SK-N-SH treated with all-trans-retinoic acid at 6 μM for 48 hours (cell line): ENCODE measurements around the gene ATOH8.

Experiments
- ATAC-seq: fragments of 200-7000 bp; cut with Tn5 transposase; 3 replicates; pipeline ENCODE4 v1.9.1; 2020; ENCODE audit warnings: mild to moderate bottlenecking, moderate library complexity
- ARNTL ChIP-seq: fragments of 450-650 bp; formaldehyde crosslinking; IDR thresholded peaks from 2 replicates; pipeline ENCODE4 v1.5.0; 2020; ENCODE audit warnings: low read depth, mild to moderate bottlenecking, moderate library complexity, borderline replicate concordance
- CSDC2 ChIP-seq: fragments of 250-450 bp; sonication (Bioruptor Pico); IDR thresholded peaks from 2 replicates; pipeline ENCODE4 v1.5.0; 2020; ENCODE audit warnings: mild to moderate bottlenecking, moderate library complexity
- ESRRG ChIP-seq: fragments of 250-450 bp; sonication (Bioruptor Pico); IDR thresholded peaks from 2 replicates; pipeline ENCODE4 v1.6.1; 2021; ENCODE audit warnings: mild to moderate bottlenecking
- GLIS3 ChIP-seq: fragments of 250-450 bp; sonication (Bioruptor Pico); IDR thresholded peaks from 2 replicates; pipeline ENCODE4 v1.5.0; 2020; ENCODE audit warnings: mild to moderate bottlenecking, moderate library complexity
- OSR1 ChIP-seq: fragments of 250-450 bp; sonication (Bioruptor Pico); IDR thresholded peaks from 2 replicates; pipeline ENCODE4 v1.8.0; 2022; ENCODE audit warnings: moderate library complexity, mild to moderate bottlenecking, inconsistent platforms
- PPARA ChIP-seq: fragments of 250-450 bp; sonication (Bioruptor Pico); IDR thresholded peaks from 2 replicates; pipeline ENCODE4 v1.5.0; 2020; ENCODE audit warnings: mild to moderate bottlenecking, borderline replicate concordance
- SNAI2 ChIP-seq: fragments of 250-450 bp; sonication (Bioruptor Pico); IDR thresholded peaks from 2 replicates; pipeline ENCODE4 v1.5.0; 2020; ENCODE audit warnings: mild to moderate bottlenecking, moderate library complexity
- TCF4 ChIP-seq: fragments of 250-450 bp; sonication (Bioruptor Pico); IDR thresholded peaks from 2 replicates; pipeline ENCODE4 v1.8.0; 2021; ENCODE audit warnings: mild to moderate bottlenecking, moderate library complexity, borderline replicate concordance
- ZC3H10 ChIP-seq: fragments of 250-450 bp; sonication (Bioruptor Pico); IDR thresholded peaks from 2 replicates; pipeline ENCODE4 v1.5.1; 2021; ENCODE audit warnings: mild to moderate bottlenecking, moderate library complexity
- ZFP3 ChIP-seq: fragments of 250-450 bp; sonication (Bioruptor Pico); IDR thresholded peaks from 2 replicates; pipeline ENCODE4 v1.5.0; 2020; ENCODE audit warnings: mild to moderate bottlenecking, moderate library complexity
- ZFP30 ChIP-seq: fragments of 450-650 bp; formaldehyde crosslinking; IDR thresholded peaks from 2 replicates; pipeline ENCODE4 v1.5.0; 2022; ENCODE audit warnings: mild to moderate bottlenecking, moderate library complexity
- ZNF8 ChIP-seq: fragments of 450-650 bp; formaldehyde crosslinking; IDR thresholded peaks from 2 replicates; pipeline ENCODE4 v1.5.0; 2020; ENCODE audit warnings: mild to moderate bottlenecking, moderate library complexity
- TF ChIP-seq, protein P1 (sequence below): fragments of 250-450 bp; sonication (Bioruptor Pico); IDR thresholded peaks from 2 replicates; pipeline ENCODE4 v1.5.1; 2021; ENCODE audit warnings: mild to moderate bottlenecking, moderate library complexity
- TF ChIP-seq, protein P2 (sequence below): fragments of 250-450 bp; sonication (Bioruptor Pico); IDR thresholded peaks from 2 replicates; pipeline ENCODE4 v1.5.0; 2020; ENCODE audit warnings: mild to moderate bottlenecking, moderate library complexity
- TF ChIP-seq, protein P3 (sequence below): fragments of 250-450 bp; sonication (Bioruptor Pico); IDR thresholded peaks from 2 replicates; pipeline ENCODE4 v1.5.1; 2020; ENCODE audit warnings: low read depth, mild to moderate bottlenecking, moderate library complexity
- TF ChIP-seq, protein P4 (sequence below): fragments of 250-450 bp; sonication (Bioruptor Pico); IDR thresholded peaks from 2 replicates; pipeline ENCODE4 v1.8.0; 2021; ENCODE audit warnings: low read depth, mild to moderate bottlenecking, moderate library complexity, borderline replicate concordance
- TF ChIP-seq, protein P5 (sequence below): fragments of 250-450 bp; sonication (Bioruptor Pico); IDR thresholded peaks from 2 replicates; pipeline ENCODE4 v1.8.0; 2020; ENCODE audit warnings: mild to moderate bottlenecking, moderate library complexity, borderline replicate concordance

The ATOH8 gene

DNA sequence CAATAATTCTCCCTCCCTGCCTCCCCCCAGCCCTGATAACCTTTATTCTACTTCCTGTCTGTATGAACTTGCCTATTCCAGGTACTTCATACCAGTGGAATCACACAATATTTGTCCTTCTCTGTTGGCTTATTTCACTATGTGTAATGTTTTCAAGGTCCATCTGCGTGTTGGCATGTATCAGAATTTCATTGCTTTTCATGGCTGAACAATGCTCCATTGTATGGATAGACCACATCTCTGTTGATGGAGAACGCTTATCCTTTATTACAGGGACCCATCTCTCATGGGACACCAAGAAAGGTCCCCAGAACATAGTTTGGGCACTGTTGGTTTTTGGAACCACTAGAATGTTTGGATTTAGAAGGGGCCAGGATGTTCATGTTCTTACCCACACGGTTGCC is 40.2 kb downstream of the ATOH8 start:
- ATAC-seq: no peak
- TF ChIP-seq ZFP3 (CRISPR knock-in tag) (no peak), SNAI2 (CRISPR knock-in tag) (no peak), ESRRG (CRISPR knock-in tag) (no peak), ZFP30 (CRISPR knock-in tag) (no peak), OSR1 (CRISPR knock-in tag) (no peak), ARNTL (CRISPR knock-in tag) (no peak), CSDC2 (CRISPR knock-in tag) (no peak), GLIS3 (CRISPR knock-in tag) (no peak), ZC3H10 (CRISPR knock-in tag) (no peak)
- TF ChIP-seq, protein P1, sequence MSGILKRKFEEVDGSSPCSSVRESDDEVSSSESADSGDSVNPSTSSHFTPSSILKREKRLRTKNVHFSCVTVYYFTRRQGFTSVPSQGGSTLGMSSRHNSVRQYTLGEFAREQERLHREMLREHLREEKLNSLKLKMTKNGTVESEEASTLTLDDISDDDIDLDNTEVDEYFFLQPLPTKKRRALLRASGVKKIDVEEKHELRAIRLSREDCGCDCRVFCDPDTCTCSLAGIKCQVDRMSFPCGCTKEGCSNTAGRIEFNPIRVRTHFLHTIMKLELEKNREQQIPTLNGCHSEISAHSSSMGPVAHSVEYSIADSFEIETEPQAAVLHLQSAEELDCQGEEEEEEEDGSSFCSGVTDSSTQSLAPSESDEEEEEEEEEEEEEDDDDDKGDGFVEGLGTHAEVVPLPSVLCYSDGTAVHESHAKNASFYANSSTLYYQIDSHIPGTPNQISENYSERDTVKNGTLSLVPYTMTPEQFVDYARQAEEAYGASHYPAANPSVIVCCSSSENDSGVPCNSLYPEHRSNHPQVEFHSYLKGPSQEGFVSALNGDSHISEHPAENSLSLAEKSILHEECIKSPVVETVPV (CRISPR knock-in tag): no peak
- TF ChIP-seq, protein P2, sequence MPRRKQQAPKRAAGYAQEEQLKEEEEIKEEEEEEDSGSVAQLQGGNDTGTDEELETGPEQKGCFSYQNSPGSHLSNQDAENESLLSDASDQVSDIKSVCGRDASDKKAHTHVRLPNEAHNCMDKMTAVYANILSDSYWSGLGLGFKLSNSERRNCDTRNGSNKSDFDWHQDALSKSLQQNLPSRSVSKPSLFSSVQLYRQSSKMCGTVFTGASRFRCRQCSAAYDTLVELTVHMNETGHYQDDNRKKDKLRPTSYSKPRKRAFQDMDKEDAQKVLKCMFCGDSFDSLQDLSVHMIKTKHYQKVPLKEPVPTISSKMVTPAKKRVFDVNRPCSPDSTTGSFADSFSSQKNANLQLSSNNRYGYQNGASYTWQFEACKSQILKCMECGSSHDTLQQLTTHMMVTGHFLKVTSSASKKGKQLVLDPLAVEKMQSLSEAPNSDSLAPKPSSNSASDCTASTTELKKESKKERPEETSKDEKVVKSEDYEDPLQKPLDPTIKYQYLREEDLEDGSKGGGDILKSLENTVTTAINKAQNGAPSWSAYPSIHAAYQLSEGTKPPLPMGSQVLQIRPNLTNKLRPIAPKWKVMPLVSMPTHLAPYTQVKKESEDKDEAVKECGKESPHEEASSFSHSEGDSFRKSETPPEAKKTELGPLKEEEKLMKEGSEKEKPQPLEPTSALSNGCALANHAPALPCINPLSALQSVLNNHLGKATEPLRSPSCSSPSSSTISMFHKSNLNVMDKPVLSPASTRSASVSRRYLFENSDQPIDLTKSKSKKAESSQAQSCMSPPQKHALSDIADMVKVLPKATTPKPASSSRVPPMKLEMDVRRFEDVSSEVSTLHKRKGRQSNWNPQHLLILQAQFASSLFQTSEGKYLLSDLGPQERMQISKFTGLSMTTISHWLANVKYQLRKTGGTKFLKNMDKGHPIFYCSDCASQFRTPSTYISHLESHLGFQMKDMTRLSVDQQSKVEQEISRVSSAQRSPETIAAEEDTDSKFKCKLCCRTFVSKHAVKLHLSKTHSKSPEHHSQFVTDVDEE (CRISPR knock-in tag): no peak
- TF ChIP-seq, protein P3, sequence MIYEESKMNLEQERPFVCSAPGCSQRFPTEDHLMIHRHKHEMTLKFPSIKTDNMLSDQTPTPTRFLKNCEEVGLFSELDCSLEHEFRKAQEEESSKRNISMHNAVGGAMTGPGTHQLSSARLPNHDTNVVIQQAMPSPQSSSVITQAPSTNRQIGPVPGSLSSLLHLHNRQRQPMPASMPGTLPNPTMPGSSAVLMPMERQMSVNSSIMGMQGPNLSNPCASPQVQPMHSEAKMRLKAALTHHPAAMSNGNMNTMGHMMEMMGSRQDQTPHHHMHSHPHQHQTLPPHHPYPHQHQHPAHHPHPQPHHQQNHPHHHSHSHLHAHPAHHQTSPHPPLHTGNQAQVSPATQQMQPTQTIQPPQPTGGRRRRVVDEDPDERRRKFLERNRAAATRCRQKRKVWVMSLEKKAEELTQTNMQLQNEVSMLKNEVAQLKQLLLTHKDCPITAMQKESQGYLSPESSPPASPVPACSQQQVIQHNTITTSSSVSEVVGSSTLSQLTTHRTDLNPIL (CRISPR knock-in tag): no peak
- TF ChIP-seq, protein P4, sequence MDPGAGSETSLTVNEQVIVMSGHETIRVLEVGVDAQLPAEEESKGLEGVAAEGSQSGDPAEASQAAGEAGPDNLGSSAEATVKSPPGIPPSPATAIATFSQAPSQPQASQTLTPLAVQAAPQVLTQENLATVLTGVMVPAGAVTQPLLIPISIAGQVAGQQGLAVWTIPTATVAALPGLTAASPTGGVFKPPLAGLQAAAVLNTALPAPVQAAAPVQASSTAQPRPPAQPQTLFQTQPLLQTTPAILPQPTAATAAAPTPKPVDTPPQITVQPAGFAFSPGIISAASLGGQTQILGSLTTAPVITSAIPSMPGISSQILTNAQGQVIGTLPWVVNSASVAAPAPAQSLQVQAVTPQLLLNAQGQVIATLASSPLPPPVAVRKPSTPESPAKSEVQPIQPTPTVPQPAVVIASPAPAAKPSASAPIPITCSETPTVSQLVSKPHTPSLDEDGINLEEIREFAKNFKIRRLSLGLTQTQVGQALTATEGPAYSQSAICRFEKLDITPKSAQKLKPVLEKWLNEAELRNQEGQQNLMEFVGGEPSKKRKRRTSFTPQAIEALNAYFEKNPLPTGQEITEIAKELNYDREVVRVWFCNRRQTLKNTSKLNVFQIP: no peak
- TF ChIP-seq, protein P5, sequence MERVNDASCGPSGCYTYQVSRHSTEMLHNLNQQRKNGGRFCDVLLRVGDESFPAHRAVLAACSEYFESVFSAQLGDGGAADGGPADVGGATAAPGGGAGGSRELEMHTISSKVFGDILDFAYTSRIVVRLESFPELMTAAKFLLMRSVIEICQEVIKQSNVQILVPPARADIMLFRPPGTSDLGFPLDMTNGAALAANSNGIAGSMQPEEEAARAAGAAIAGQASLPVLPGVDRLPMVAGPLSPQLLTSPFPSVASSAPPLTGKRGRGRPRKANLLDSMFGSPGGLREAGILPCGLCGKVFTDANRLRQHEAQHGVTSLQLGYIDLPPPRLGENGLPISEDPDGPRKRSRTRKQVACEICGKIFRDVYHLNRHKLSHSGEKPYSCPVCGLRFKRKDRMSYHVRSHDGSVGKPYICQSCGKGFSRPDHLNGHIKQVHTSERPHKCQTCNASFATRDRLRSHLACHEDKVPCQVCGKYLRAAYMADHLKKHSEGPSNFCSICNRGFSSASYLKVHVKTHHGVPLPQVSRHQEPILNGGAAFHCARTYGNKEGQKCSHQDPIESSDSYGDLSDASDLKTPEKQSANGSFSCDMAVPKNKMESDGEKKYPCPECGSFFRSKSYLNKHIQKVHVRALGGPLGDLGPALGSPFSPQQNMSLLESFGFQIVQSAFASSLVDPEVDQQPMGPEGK (CRISPR knock-in tag): no peak
- TF ChIP-seq, all 23 proteins: peak for 0

DNA sequence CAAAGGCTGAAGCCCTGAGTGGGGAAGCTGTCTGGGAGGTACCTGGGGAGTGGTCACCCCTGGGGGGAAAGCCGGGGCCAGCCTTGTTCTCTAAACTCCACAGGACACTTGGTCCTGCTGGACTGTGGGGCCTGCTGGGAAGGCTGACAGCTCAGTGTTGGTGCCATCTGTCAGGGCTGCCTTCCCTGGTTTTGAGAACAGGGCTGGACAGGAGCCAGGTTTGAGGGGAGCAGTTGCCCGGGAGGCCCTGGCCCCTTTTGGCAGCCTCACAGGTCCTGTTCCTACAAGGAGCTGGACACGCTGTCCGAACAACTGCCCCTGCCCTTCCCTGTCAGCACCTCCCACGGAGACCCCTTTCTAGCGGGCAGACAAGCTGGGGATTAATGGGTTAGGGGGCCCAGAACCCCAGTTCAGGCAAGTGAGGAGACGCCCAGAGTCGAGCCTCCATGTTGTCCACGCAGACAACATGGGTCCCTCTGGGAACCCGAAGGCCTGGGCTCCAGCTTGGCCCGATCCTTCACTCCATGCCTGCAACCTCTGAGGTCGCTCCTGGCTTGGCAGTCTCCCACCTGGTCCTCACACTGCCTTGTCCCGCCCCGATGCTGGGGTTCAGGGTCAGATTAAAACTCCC is 40.8 kb downstream of the ATOH8 start:
- no peak for ATAC-seq
- TF ChIP-seq ZC3H10 (CRISPR knock-in tag): no peak
- TF ChIP-seq CSDC2 (CRISPR knock-in tag): no peak
- TF ChIP-seq, protein P3 (CRISPR knock-in tag): no peak
- TF ChIP-seq TCF4 (CRISPR knock-in tag): no peak
- TF ChIP-seq ZFP3 (CRISPR knock-in tag): no peak
- TF ChIP-seq, protein P4: no peak
- TF ChIP-seq ZFP30 (CRISPR knock-in tag): no peak
- TF ChIP-seq, protein P2 (CRISPR knock-in tag): no peak
- TF ChIP-seq PPARA (CRISPR knock-in tag): no peak
- TF ChIP-seq, protein P5 (CRISPR knock-in tag): no peak
- no peak for TF ChIP-seq ZNF8 (CRISPR knock-in tag)
- TF ChIP-seq GLIS3 (CRISPR knock-in tag): no peak
- no peak for TF ChIP-seq SNAI2 (CRISPR knock-in tag)
- TF ChIP-seq, protein P1 (CRISPR knock-in tag): no peak
- TF ChIP-seq ESRRG (CRISPR knock-in tag): no peak
